Left lung (tissue), 10 donors: Measurements from ENCODE around the gene EHD1. TPM values are rescaled to one million over a fixed set of nuclear protein-coding genes. Genes with fewer than 3 reads are reported as not detected.

Experiments
- ATAC-seq: fragments of 200-7000 bp; cut with Tn5 transposase; one replicate; pipeline ENCODE4 v1.9.1; 2020; ENCODE audit warnings: moderate library complexity
- DNase-seq, 4 donors: peaks; one replicate each; pipeline ENCODE4 v3.0.0-alpha.2; 2013 to 2020
- H3K27ac ChIP-seq, 2 donors: fragments of 200-600 bp; sonication (generic) in 1 of 2; one replicate each; pipeline versions ENCODE4 v1.5.0 to v1.8.0; 2020 to 2021
- H3K27me3 ChIP-seq, 2 donors: fragments of 200-600 bp; sonication (generic) in 1 of 2; one replicate each; pipeline versions ENCODE4 v1.5.0 to v1.8.0; 2020 to 2021
- H3K36me3 ChIP-seq, 2 donors: fragments of 200-600 bp; sonication (generic) in 1 of 2; one replicate each; pipeline versions ENCODE4 v1.5.0 to v1.8.0; 2020 to 2021
- H3K4me1 ChIP-seq, 2 donors: fragments of 200-600 bp; one replicate each; pipeline ENCODE4 v1.8.0; 2021
- H3K4me3 ChIP-seq, 2 donors: fragments of 200-600 bp; sonication (generic) in 1 of 2; one replicate each; pipeline versions ENCODE4 v1.5.0 to v1.8.0; 2020 to 2021; ENCODE audit warnings: mild to moderate bottlenecking in 1 of 2
- H3K9me3 ChIP-seq, 2 donors: fragments of 200-600 bp; sonication (generic) in 1 of 2; one replicate each; pipeline versions ENCODE4 v1.5.0 to v1.8.0; 2020 to 2021
- CTCF ChIP-seq, 2 donors: fragments of 200-600 bp; sonication (generic) in 1 of 2; IDR thresholded peaks; one replicate each; pipeline versions ENCODE4 v1.5.0 to v1.8.0; 2021; ENCODE audit warnings: antibody characterized with exemption in 2 of 2
- intact Hi-C, 2 donors: fragments of 100-400 bp; cut with DNase I; formaldehyde crosslinking; loops; one replicate each; pipeline versions ENCODE4 v1.11.2 to v1.14.2; 2022
- polyA plus RNA-seq, 6 donors: library from polyadenylated mRNA; unstranded; fragments of 120-200 nt; gene quantifications; one replicate each; pipeline ENCODE4 v1.2.1, GENCODE V29; 2013; ENCODE audit not compliant: insufficient read length in 6 of 6
- total RNA-seq, 2 donors: library from RNA; stranded (reverse); fragmentation: NEBNext Ultra II Directional; extraction: Animal tissue kit (Norgen Biotek cat#: 25700); gene quantifications; one replicate each; pipeline ENCODE4 v1.2.1, GENCODE V29; 2021
- donor health status: DM: no; HTN: yes; CAD: no.
- donor health status: DM: no; HTN: no; CAD: no.

Gene EHD1
- total and polyA plus RNA-seq, 8 donors = 44.7 to 153 (median 55.4) TPM

GRCh38 chr11:64898076-64898445 is 19.6 kb upstream of the EHD1 start:
- H3K9me3 ChIP-seq = no peaks in the 10 kb centered on the region
- peaks cover 0 to 84% of the 10 kb centered on the region in 2 donors for H3K36me3 ChIP-seq
- no peak overlapping the region for H3K4me3 ChIP-seq
- no peak for TF ChIP-seq CTCF (IDR thresholded peaks at IDR 0.05)
- no peaks in the 10 kb centered on the region for H3K27me3 ChIP-seq
- DNase-seq (no peak), ATAC-seq (no peak)
- H3K27ac ChIP-seq = no peak overlapping the region
- intact Hi-C loops = loop anchor here in 1 of 2 donors (10.0 kb wide), 1 partner anchor 53 kb away; the partner anchor contains the start of gene CDC42BPG
- peaks cover 0 to 16% of the 10 kb centered on the region in 2 donors for H3K4me1 ChIP-seq

- no peak for ATAC-seq
- peaks cover 0 to 16% of the 10 kb centered on the region in 2 donors for H3K4me1 ChIP-seq
- H3K27me3 ChIP-seq = no peaks in the 10 kb centered on the region
- H3K36me3 ChIP-seq = peaks cover 0 to 78% of the 10 kb centered on the region in 2 donors
- no peak overlapping the region for H3K27ac ChIP-seq
- H3K9me3 ChIP-seq = no peaks in the 10 kb centered on the region
- H3K4me3 ChIP-seq = no peak overlapping the region
- intact Hi-C loops = loop anchor here in 1 of 2 donors (10.0 kb wide), 1 partner anchor 53 kb away; the partner anchor contains the start of gene CDC42BPG
- TF ChIP-seq CTCF (IDR thresholded peaks at IDR 0.05) = no peak
- DNase-seq = peak in 1 of 4 donors; percentile 66
These were observed 19.1 kb upstream of the EHD1 start for GRCh38 chr11:64897381-64898075.

GRCh38 chr11:64896448-64897022 is 18.1 kb upstream of the EHD1 start:
- Histone ChIP-seq H3K36me3 (peaks cover 0 to 68% of the 10 kb centered on the region in 2 donors), H3K4me1 (peaks cover 0 to 16% of the 10 kb centered on the region in 2 donors), H3K4me3 (no peak overlapping the region), H3K27me3 (no peaks in the 10 kb centered on the region), H3K9me3 (no peaks in the 10 kb centered on the region), H3K27ac (no peak overlapping the region)
- intact Hi-C loops = loop anchor here in 1 of 2 donors (10.0 kb wide), 1 partner anchor 52 kb away; the partner anchor contains the start of gene CDC42BPG
- no peak for TF ChIP-seq CTCF (IDR thresholded peaks at IDR 0.05)
- DNase-seq = no peak
- ATAC-seq = no peak

GRCh38 chr11:64894812-64895452 is 16.5 kb upstream of the EHD1 start:
- intact Hi-C loops = loop anchor here (5.0 to 10.0 kb wide), 2 partner anchors 48 to 50 kb away; partner anchors contain the start of gene CDC42BPG (in 1 of the 2)
- Histone ChIP-seq H3K4me3 (no peak overlapping the region), H3K27ac (no peak overlapping the region), H3K27me3 (no peaks in the 10 kb centered on the region), H3K9me3 (no peaks in the 10 kb centered on the region), H3K36me3 (peaks cover 0 to 52% of the 10 kb centered on the region in 2 donors), H3K4me1 (peaks cover 0 to 16% of the 10 kb centered on the region in 2 donors)
- no peak for ATAC-seq
- DNase-seq = peak in 1 of 4 donors; percentile 81
- TF ChIP-seq CTCF (IDR thresholded peaks at IDR 0.05) = no peak
